SK-N-SH treated with all-trans-retinoic acid at 6 μM for 48 hours (cell line): ENCODE measurements around the gene ATP6V1C2.

Source experiments
- ATAC-seq: fragments of 200-7000 bp; cut with Tn5 transposase; 3 replicates; pipeline ENCODE4 v1.9.1; 2020; ENCODE audit warnings: mild to moderate bottlenecking, moderate library complexity
- ARNTL ChIP-seq: fragments of 450-650 bp; formaldehyde crosslinking; IDR thresholded peaks from 2 replicates; pipeline ENCODE4 v1.5.0; 2020; ENCODE audit warnings: low read depth, mild to moderate bottlenecking, moderate library complexity, borderline replicate concordance
- BACH2 ChIP-seq: fragments of 250-450 bp; sonication (Bioruptor Pico); IDR thresholded peaks from 2 replicates; pipeline ENCODE4 v1.9.0; 2021; ENCODE audit warnings: mild to moderate bottlenecking, borderline replicate concordance
- CSDC2 ChIP-seq: fragments of 250-450 bp; sonication (Bioruptor Pico); IDR thresholded peaks from 2 replicates; pipeline ENCODE4 v1.5.0; 2020; ENCODE audit warnings: mild to moderate bottlenecking, moderate library complexity
- ESRRG ChIP-seq: fragments of 250-450 bp; sonication (Bioruptor Pico); IDR thresholded peaks from 2 replicates; pipeline ENCODE4 v1.6.1; 2021; ENCODE audit warnings: mild to moderate bottlenecking
- GLIS3 ChIP-seq: fragments of 250-450 bp; sonication (Bioruptor Pico); IDR thresholded peaks from 2 replicates; pipeline ENCODE4 v1.5.0; 2020; ENCODE audit warnings: mild to moderate bottlenecking, moderate library complexity
- ISL1 ChIP-seq: fragments of 250-450 bp; sonication (Bioruptor Pico); IDR thresholded peaks from 2 replicates; pipeline ENCODE4 v2.1.2; 2022; ENCODE audit warnings: mild to moderate bottlenecking, moderate library complexity
- OSR1 ChIP-seq: fragments of 250-450 bp; sonication (Bioruptor Pico); IDR thresholded peaks from 2 replicates; pipeline ENCODE4 v1.8.0; 2022; ENCODE audit warnings: moderate library complexity, mild to moderate bottlenecking, inconsistent platforms
- PPARA ChIP-seq: fragments of 250-450 bp; sonication (Bioruptor Pico); IDR thresholded peaks from 2 replicates; pipeline ENCODE4 v1.5.0; 2020; ENCODE audit warnings: mild to moderate bottlenecking, borderline replicate concordance
- RARB ChIP-seq: fragments of 250-450 bp; sonication (Bioruptor Pico); IDR thresholded peaks from 2 replicates; pipeline ENCODE4 v1.8.0; 2021; ENCODE audit warnings: mild to moderate bottlenecking, moderate library complexity
- TCF4 ChIP-seq: fragments of 250-450 bp; sonication (Bioruptor Pico); IDR thresholded peaks from 2 replicates; pipeline ENCODE4 v1.8.0; 2021; ENCODE audit warnings: mild to moderate bottlenecking, moderate library complexity, borderline replicate concordance
- TOX ChIP-seq: fragments of 250-450 bp; sonication (Bioruptor Pico); IDR thresholded peaks from 2 replicates; pipeline ENCODE4 v1.8.0; 2021; ENCODE audit warnings: mild to moderate bottlenecking, moderate library complexity, borderline replicate concordance
- ZC3H10 ChIP-seq: fragments of 250-450 bp; sonication (Bioruptor Pico); IDR thresholded peaks from 2 replicates; pipeline ENCODE4 v1.5.1; 2021; ENCODE audit warnings: mild to moderate bottlenecking, moderate library complexity
- ZFP3 ChIP-seq: fragments of 250-450 bp; sonication (Bioruptor Pico); IDR thresholded peaks from 2 replicates; pipeline ENCODE4 v1.5.0; 2020; ENCODE audit warnings: mild to moderate bottlenecking, moderate library complexity
- ZNF565 ChIP-seq: fragments of 450-650 bp; formaldehyde crosslinking; conservative IDR thresholded peaks from 2 replicates; pipeline ENCODE4 v1.5.0; 2020; ENCODE audit warnings: low read depth, mild to moderate bottlenecking, moderate library complexity
- ZNF70 ChIP-seq: fragments of 450-650 bp; formaldehyde crosslinking; IDR thresholded peaks from 2 replicates; pipeline ENCODE4 v1.5.0; 2020; ENCODE audit warnings: mild to moderate bottlenecking, moderate library complexity
- ZNF8 ChIP-seq: fragments of 450-650 bp; formaldehyde crosslinking; IDR thresholded peaks from 2 replicates; pipeline ENCODE4 v1.5.0; 2020; ENCODE audit warnings: mild to moderate bottlenecking, moderate library complexity
- TF ChIP-seq, protein P1 (sequence below): fragments of 250-450 bp; sonication (Bioruptor Pico); IDR thresholded peaks from 2 replicates; pipeline ENCODE4 v1.8.0; 2021; ENCODE audit warnings: low read depth, mild to moderate bottlenecking, moderate library complexity, borderline replicate concordance
- TF ChIP-seq, protein P2 (sequence below): fragments of 250-450 bp; sonication (Bioruptor Pico); IDR thresholded peaks from 2 replicates; pipeline ENCODE4 v1.5.0; 2020; ENCODE audit warnings: mild to moderate bottlenecking, moderate library complexity
- TF ChIP-seq, protein P3 (sequence below): fragments of 250-450 bp; sonication (Bioruptor Pico); IDR thresholded peaks from 2 replicates; pipeline ENCODE4 v1.5.1; 2020; ENCODE audit warnings: low read depth, mild to moderate bottlenecking, moderate library complexity
- TF ChIP-seq, protein P4 (sequence below): fragments of 250-450 bp; sonication (Bioruptor Pico); IDR thresholded peaks from 2 replicates; pipeline ENCODE4 v1.8.0; 2020; ENCODE audit warnings: mild to moderate bottlenecking, moderate library complexity, borderline replicate concordance

ATP6V1C2 gene

DNA sequence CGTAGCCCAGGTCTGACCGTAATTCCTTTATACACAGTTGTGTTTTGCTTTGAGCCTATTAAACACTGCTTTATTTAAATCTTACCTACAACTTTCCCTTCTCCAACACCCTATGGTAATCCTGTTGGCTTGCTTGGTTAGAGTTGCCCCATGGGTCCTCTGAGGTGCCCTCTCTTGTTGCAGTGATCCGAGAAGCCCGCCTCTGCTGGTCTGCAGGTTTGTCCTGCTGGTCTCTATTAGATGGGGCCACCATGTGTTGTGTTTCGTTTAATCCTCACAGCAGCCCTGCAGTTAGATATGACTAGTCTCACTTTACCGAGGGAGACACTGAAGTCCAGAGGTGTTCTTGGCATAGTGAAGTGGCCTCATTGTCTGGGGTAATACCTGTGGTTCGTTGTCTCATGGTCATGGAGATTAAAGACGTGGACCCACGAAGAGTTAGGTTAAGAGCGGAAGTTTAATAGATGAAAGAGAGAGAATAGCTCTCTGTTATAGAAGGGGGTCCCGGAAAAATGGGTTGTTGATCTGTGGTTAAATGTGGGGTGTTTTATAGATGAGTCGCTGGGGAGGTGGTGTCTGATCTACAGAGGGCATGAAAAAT lies 98.4 kb downstream of the ATP6V1C2 start:
- ATAC-seq: no peak
- TF ChIP-seq CSDC2 (CRISPR knock-in tag): no peak
- no peak for TF ChIP-seq ZC3H10 (CRISPR knock-in tag)
- TF ChIP-seq, protein P1, sequence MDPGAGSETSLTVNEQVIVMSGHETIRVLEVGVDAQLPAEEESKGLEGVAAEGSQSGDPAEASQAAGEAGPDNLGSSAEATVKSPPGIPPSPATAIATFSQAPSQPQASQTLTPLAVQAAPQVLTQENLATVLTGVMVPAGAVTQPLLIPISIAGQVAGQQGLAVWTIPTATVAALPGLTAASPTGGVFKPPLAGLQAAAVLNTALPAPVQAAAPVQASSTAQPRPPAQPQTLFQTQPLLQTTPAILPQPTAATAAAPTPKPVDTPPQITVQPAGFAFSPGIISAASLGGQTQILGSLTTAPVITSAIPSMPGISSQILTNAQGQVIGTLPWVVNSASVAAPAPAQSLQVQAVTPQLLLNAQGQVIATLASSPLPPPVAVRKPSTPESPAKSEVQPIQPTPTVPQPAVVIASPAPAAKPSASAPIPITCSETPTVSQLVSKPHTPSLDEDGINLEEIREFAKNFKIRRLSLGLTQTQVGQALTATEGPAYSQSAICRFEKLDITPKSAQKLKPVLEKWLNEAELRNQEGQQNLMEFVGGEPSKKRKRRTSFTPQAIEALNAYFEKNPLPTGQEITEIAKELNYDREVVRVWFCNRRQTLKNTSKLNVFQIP (CRISPR knock-in tag): no peak
- TF ChIP-seq, protein P2, sequence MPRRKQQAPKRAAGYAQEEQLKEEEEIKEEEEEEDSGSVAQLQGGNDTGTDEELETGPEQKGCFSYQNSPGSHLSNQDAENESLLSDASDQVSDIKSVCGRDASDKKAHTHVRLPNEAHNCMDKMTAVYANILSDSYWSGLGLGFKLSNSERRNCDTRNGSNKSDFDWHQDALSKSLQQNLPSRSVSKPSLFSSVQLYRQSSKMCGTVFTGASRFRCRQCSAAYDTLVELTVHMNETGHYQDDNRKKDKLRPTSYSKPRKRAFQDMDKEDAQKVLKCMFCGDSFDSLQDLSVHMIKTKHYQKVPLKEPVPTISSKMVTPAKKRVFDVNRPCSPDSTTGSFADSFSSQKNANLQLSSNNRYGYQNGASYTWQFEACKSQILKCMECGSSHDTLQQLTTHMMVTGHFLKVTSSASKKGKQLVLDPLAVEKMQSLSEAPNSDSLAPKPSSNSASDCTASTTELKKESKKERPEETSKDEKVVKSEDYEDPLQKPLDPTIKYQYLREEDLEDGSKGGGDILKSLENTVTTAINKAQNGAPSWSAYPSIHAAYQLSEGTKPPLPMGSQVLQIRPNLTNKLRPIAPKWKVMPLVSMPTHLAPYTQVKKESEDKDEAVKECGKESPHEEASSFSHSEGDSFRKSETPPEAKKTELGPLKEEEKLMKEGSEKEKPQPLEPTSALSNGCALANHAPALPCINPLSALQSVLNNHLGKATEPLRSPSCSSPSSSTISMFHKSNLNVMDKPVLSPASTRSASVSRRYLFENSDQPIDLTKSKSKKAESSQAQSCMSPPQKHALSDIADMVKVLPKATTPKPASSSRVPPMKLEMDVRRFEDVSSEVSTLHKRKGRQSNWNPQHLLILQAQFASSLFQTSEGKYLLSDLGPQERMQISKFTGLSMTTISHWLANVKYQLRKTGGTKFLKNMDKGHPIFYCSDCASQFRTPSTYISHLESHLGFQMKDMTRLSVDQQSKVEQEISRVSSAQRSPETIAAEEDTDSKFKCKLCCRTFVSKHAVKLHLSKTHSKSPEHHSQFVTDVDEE (CRISPR knock-in tag): no peak
- TF ChIP-seq ESRRG (CRISPR knock-in tag): no peak
- no peak for TF ChIP-seq ISL1 (CRISPR knock-in tag)
- no peak for TF ChIP-seq ZNF565 (CRISPR knock-in tag)
- TF ChIP-seq TCF4 (CRISPR knock-in tag): no peak
- no peak for TF ChIP-seq RARB
- no peak for TF ChIP-seq ZNF70
- no peak for TF ChIP-seq TOX (CRISPR knock-in tag)
- TF ChIP-seq OSR1 (CRISPR knock-in tag): no peak
- TF ChIP-seq, protein P3, sequence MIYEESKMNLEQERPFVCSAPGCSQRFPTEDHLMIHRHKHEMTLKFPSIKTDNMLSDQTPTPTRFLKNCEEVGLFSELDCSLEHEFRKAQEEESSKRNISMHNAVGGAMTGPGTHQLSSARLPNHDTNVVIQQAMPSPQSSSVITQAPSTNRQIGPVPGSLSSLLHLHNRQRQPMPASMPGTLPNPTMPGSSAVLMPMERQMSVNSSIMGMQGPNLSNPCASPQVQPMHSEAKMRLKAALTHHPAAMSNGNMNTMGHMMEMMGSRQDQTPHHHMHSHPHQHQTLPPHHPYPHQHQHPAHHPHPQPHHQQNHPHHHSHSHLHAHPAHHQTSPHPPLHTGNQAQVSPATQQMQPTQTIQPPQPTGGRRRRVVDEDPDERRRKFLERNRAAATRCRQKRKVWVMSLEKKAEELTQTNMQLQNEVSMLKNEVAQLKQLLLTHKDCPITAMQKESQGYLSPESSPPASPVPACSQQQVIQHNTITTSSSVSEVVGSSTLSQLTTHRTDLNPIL (CRISPR knock-in tag): no peak
- TF ChIP-seq, protein P4, sequence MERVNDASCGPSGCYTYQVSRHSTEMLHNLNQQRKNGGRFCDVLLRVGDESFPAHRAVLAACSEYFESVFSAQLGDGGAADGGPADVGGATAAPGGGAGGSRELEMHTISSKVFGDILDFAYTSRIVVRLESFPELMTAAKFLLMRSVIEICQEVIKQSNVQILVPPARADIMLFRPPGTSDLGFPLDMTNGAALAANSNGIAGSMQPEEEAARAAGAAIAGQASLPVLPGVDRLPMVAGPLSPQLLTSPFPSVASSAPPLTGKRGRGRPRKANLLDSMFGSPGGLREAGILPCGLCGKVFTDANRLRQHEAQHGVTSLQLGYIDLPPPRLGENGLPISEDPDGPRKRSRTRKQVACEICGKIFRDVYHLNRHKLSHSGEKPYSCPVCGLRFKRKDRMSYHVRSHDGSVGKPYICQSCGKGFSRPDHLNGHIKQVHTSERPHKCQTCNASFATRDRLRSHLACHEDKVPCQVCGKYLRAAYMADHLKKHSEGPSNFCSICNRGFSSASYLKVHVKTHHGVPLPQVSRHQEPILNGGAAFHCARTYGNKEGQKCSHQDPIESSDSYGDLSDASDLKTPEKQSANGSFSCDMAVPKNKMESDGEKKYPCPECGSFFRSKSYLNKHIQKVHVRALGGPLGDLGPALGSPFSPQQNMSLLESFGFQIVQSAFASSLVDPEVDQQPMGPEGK (CRISPR knock-in tag): no peak
- no peak for TF ChIP-seq ZFP3
- no peak for TF ChIP-seq ZNF8 (CRISPR knock-in tag)
- TF ChIP-seq, all 23 proteins: peak for 0

DNA sequence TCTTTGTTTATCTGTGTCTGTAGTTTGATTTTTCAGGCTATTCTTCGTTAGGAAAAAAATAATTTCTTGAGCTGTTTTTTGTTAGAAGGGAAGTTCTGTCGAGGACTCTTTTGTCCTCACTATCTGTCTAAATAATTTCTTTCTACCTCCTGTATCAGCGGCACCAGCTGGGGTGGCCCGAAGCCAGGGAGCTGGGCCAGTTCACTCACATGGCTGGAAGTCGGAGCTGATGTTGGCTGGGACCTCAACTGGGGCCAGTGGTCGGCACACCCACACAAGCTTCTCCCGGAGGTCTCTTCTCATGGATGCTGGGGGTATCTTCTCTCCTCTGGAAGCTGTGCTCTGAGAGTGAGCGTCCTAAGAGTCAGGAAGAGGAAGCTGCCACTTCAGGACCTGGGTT lies 99.1 kb downstream of the ATP6V1C2 start:
- no peak for ATAC-seq
- TF ChIP-seq ARNTL (CRISPR knock-in tag) (no peak), GLIS3 (no peak), TOX (CRISPR knock-in tag) (no peak), ZFP3 (no peak), ESRRG (CRISPR knock-in tag) (no peak), OSR1 (CRISPR knock-in tag) (no peak)

DNA sequence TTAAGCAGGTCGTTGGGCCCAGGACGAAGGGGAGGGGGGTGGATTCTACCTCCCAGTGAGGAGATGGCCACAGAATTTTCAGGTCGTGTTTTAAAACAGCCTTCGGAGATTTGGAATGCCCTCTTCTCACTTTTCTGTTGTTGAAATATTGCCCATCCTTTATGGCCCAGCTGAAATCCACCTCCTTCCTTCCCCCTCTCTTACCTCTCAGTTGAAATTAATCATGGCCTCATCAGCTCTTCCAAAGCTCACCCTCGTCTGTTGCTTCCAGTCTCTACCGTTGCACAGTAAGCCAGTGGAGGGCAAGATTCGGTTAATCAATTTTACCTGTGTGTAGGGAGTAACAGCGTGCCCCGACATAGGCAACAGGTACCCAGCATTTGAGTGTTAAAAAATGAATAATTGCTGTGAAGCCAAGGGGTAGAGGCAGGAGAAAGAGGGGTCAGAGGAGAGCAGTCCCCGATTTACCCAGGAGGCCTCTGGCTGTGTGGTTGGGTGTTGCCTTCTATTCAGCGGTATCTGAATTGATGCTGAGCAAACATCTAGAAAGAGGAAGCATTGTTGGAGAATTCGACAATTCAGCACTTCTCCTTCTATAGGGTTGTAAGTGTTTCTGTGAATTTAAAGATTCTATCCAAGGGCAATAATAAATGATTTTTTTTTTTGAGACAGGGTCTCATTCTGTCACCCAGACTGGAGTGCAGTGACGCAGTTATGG lies 99.7 kb downstream of the ATP6V1C2 start:
- TF ChIP-seq ISL1 (CRISPR knock-in tag) (no peak), ZFP3 (no peak), TCF4 (CRISPR knock-in tag) (no peak), ZNF70 (no peak)
- TF ChIP-seq, protein P3 (CRISPR knock-in tag): no peak
- ATAC-seq: no peak

DNA sequence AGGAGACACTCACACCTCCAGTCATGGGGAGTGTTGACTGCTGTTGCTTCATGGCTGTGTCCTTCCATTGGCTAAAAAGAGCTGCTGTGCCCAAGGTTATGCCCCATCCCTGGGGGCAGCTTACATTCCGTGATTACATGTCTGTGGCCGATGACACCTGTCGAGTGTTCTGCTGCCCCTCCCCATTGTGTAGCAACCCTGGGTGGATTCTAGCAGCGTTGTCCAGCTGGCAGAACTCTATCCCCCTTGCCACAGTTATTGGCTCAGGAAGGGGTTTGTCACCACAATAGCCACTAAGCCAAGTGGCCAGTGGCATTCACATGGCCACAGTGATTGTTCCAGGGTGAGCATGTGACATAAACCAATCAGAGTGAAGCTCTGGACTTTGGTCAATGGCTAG lies 102.8 kb downstream of the ATP6V1C2 start:
- ATAC-seq: no peak
- TF ChIP-seq TCF4 (CRISPR knock-in tag) (no peak), RARB (no peak), ZC3H10 (CRISPR knock-in tag) (no peak), ARNTL (CRISPR knock-in tag) (no peak), PPARA (CRISPR knock-in tag) (no peak), ZNF8 (CRISPR knock-in tag) (no peak), BACH2 (CRISPR knock-in tag) (no peak), OSR1 (CRISPR knock-in tag) (no peak), ZNF70 (no peak)
- TF ChIP-seq, protein P2 (CRISPR knock-in tag): no peak
- TF ChIP-seq, protein P1 (CRISPR knock-in tag): no peak
